Measurements from ENCODE around the gene INTS15.

DNA sequence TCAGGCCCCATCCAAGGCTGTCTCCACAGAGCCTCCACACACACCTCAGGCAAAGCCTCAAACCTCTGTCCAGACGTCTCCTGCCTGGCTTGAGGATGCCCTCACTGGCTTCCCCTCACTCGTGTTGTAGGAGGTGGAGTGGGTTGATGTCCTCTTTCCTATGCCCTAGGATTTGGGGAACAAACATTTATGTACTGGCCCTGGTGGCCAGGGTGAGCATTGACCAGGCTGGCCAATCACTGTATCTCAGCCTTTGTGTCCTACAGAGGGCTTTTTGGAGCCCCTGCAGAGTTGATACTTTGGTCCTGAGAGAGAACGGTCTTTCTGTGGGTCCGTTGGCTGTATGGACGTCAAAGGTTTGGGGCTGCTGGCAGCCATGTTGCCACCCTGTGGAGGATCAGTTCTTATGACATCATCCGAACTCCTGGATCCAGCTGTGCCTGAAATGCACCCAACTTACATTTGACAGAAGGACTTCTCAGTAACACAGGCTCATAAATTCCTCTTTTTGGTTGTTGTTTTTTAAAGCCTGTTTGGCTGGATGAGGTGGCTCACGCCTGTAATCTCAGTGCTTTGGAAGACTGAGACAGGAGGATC lies 36.3 kb upstream of the INTS15 start:
- TF ChIP-seq, protein P1, sequence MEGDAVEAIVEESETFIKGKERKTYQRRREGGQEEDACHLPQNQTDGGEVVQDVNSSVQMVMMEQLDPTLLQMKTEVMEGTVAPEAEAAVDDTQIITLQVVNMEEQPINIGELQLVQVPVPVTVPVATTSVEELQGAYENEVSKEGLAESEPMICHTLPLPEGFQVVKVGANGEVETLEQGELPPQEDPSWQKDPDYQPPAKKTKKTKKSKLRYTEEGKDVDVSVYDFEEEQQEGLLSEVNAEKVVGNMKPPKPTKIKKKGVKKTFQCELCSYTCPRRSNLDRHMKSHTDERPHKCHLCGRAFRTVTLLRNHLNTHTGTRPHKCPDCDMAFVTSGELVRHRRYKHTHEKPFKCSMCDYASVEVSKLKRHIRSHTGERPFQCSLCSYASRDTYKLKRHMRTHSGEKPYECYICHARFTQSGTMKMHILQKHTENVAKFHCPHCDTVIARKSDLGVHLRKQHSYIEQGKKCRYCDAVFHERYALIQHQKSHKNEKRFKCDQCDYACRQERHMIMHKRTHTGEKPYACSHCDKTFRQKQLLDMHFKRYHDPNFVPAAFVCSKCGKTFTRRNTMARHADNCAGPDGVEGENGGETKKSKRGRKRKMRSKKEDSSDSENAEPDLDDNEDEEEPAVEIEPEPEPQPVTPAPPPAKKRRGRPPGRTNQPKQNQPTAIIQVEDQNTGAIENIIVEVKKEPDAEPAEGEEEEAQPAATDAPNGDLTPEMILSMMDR (IDR thresholded peaks at IDR 0.05; ENCODE audit: insufficient read depth, low read length) = no peak
- TF ChIP-seq, protein P2, sequence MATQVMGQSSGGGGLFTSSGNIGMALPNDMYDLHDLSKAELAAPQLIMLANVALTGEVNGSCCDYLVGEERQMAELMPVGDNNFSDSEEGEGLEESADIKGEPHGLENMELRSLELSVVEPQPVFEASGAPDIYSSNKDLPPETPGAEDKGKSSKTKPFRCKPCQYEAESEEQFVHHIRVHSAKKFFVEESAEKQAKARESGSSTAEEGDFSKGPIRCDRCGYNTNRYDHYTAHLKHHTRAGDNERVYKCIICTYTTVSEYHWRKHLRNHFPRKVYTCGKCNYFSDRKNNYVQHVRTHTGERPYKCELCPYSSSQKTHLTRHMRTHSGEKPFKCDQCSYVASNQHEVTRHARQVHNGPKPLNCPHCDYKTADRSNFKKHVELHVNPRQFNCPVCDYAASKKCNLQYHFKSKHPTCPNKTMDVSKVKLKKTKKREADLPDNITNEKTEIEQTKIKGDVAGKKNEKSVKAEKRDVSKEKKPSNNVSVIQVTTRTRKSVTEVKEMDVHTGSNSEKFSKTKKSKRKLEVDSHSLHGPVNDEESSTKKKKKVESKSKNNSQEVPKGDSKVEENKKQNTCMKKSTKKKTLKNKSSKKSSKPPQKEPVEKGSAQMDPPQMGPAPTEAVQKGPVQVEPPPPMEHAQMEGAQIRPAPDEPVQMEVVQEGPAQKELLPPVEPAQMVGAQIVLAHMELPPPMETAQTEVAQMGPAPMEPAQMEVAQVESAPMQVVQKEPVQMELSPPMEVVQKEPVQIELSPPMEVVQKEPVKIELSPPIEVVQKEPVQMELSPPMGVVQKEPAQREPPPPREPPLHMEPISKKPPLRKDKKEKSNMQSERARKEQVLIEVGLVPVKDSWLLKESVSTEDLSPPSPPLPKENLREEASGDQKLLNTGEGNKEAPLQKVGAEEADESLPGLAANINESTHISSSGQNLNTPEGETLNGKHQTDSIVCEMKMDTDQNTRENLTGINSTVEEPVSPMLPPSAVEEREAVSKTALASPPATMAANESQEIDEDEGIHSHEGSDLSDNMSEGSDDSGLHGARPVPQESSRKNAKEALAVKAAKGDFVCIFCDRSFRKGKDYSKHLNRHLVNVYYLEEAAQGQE (IDR thresholded peaks at IDR 0.05; ENCODE audit: insufficient replicate concordance, low read depth) = no peak
- TF ChIP-seq POLR2AphosphoS5 (IDR thresholded peaks at IDR 0.05; ENCODE audit: low read depth) (no peak), GABPA (IDR thresholded peaks at IDR 0.05; ENCODE audit: low read depth) (no peak), SPI1 (IDR thresholded peaks at IDR 0.05; ENCODE audit: borderline replicate concordance, low read depth) (no peak)

Data from HL-60 (cell line).